ENCODE measurements around the gene HIPK3. TPM values are rescaled to one million over a fixed set of nuclear protein-coding genes. Genes with fewer than 3 reads are reported as not detected.

The HIPK3 gene
- total and polyA plus RNA-seq, 5 experiments from 2014 or later: 22.1 to 84.0 (median 29.9) TPM

GRCh38 chr11:33262011-33262645, 4.9 kb downstream of the HIPK3 start:
- H3K36me3 Mint-ChIP-seq: peaks cover 0 to 7% (median 0%) of the 10 kb centered on the region in 3 donors
- H3K4me3 Mint-ChIP-seq: peak overlapping the region in 3 of 10 donors; percentile 12 to 59 (median 19)
- H3K27ac Mint-ChIP-seq: peak overlapping the region in 3 of 10 donors; percentile 8 to 53 (median 8)
- H3K27me3 Mint-ChIP-seq: no peaks in the 10 kb centered on the region
- H3K4me1 Mint-ChIP-seq: peaks cover 18 to 75% (median 43%) of the 10 kb centered on the region in 4 donors
- POLR2A ChIA-PET: no interaction called here
- H3K9me3 Mint-ChIP-seq: peaks cover 0 to 2% (median 0%) of the 10 kb centered on the region in 9 donors
- ATAC-seq (no peak), DNase-seq (no peak)

DNA sequence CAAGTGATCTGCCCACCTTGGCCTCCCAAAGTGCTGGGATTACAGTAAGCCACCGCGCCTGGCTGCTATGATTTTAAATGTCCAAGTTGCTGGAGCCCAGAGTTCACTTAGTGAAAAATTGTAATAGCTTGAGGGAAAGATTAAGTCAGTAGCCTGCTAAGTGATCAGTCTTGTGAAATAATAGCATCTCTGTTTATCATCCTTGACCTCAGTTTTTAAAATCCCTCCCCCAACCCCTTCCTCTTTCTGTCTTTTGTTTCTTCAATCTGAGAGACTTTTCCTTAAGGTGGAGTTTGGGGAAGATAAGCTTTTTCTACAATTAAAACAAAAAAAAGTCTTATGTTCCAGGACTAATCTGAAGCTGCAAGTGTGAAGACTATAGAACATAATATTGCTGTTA, 6.4 kb downstream of the HIPK3 start:
- peaks cover 16 to 79% (median 44%) of the 10 kb centered on the region in 4 donors for H3K4me1 Mint-ChIP-seq
- H3K27ac Mint-ChIP-seq: peak overlapping the region in 1 of 10 donors; percentile 11
- no peak for DNase-seq
- no peaks in the 10 kb centered on the region for H3K27me3 Mint-ChIP-seq
- H3K36me3 Mint-ChIP-seq: peaks cover 0 to 7% (median 0%) of the 10 kb centered on the region in 3 donors
- peak overlapping the region in 4 of 10 donors; percentile 16 to 20 (median 18) for H3K4me3 Mint-ChIP-seq
- ATAC-seq: no peak
- no peaks in the 10 kb centered on the region for H3K9me3 Mint-ChIP-seq
- POLR2A ChIA-PET: interaction anchor here (0.6 kb wide), 1 partner anchor 298 kb away, joined by 3 read pairs; no protein-coding TSS in a partner anchor

- no peak for DNase-seq
- H3K27ac Mint-ChIP-seq: no peak overlapping the region
- POLR2A ChIA-PET: interaction anchor here (0.7 kb wide), 1 partner anchor 24 kb away, joined by 6 read pairs; no protein-coding TSS in a partner anchor
- no peak for ATAC-seq
- peaks cover 0 to 9% (median 0%) of the 10 kb centered on the region in 3 donors for H3K36me3 Mint-ChIP-seq
- no peaks in the 10 kb centered on the region for H3K9me3 Mint-ChIP-seq
- H3K4me3 Mint-ChIP-seq: peak overlapping the region in 1 of 10 donors; percentile 4
- H3K4me1 Mint-ChIP-seq: peaks cover 21 to 79% (median 50%) of the 10 kb centered on the region in 4 donors
- no peaks in the 10 kb centered on the region for H3K27me3 Mint-ChIP-seq
Measured at GRCh38 chr11:33264926-33265325, 7.7 kb downstream of the HIPK3 start.

GRCh38 chr11:33266393-33267215, 9.4 kb downstream of the HIPK3 start:
- peaks cover 14 to 71% (median 40%) of the 10 kb centered on the region in 4 donors for H3K4me1 Mint-ChIP-seq
- POLR2A ChIA-PET: interaction anchor here (0.6 kb wide), 1 partner anchor 1924 kb away, joined by 3 read pairs; no protein-coding TSS in a partner anchor
- DNase-seq (no peak), ATAC-seq (no peak)
- no peak overlapping the region for H3K27ac Mint-ChIP-seq
- H3K4me3 Mint-ChIP-seq: no peak overlapping the region
- H3K27me3 Mint-ChIP-seq: no peaks in the 10 kb centered on the region
- H3K36me3 Mint-ChIP-seq: peaks cover 0 to 5% (median 0%) of the 10 kb centered on the region in 3 donors
- no peaks in the 10 kb centered on the region for H3K9me3 Mint-ChIP-seq

DNA sequence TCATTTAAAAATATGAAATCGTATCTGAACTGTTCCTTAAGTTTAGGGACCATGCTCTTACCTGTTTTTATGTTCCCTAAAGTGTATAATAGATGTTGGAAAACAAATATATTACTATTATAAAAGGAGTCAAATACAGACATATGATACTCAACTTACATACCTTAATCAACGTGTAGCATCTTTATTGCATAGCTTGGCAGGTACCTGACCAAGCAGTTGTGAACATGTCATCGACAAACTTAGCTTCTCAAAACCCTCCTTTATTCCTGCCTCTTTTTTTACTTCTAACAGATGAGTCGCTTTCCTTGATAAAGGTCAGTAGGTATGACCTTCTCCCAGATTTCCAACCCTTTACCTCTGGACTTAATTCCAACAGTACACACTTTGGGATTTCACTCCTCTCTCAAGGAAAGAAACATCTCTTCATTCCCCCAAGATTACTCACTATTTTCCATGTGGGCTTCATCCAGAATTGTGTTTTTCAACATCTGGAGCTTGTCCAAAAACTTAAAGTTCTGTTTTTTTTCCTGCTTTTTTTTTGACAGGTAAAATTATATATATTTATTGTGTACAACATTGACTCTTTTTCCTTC, 11.9 kb downstream of the HIPK3 start:
- H3K4me3 Mint-ChIP-seq: peak overlapping the region in 1 of 10 donors; percentile 3
- peak overlapping the region in 2 of 10 donors; percentile 7 to 26 for H3K27ac Mint-ChIP-seq
- peaks cover 0 to 5% (median 0%) of the 10 kb centered on the region in 3 donors for H3K36me3 Mint-ChIP-seq
- POLR2A ChIA-PET: interaction anchor here (2.0 kb wide), 1 partner anchor 11 kb away, joined by 5 read pairs; no protein-coding TSS in a partner anchor
- ATAC-seq (no peak), DNase-seq (no peak)
- peaks cover 16 to 68% (median 31%) of the 10 kb centered on the region in 4 donors for H3K4me1 Mint-ChIP-seq
- H3K27me3 Mint-ChIP-seq: no peaks in the 10 kb centered on the region
- no peaks in the 10 kb centered on the region for H3K9me3 Mint-ChIP-seq

DNA sequence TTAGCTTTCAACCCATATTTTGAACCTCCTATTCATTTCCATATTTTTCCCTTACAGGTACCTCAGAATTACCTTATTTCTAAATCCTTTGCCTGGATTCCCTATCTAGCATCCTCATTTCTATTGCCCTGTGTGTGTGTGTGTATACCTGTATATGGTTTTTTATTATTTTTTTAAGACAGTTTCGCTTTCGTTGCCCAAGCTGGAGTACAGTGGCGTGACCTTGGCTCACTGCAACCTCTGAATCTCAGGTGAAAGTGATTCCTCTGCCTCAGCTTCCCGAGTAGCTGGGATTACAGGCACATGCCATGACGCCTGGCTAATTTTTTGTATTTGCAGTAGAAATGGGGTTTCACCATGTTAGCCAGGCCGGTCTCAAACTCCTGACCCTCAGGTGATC, 12.6 kb downstream of the HIPK3 start:
- no peak overlapping the region for H3K4me3 Mint-ChIP-seq
- DNase-seq (no peak), ATAC-seq (no peak)
- no peaks in the 10 kb centered on the region for H3K27me3 Mint-ChIP-seq
- no peaks in the 10 kb centered on the region for H3K9me3 Mint-ChIP-seq
- H3K4me1 Mint-ChIP-seq: peaks cover 16 to 69% (median 32%) of the 10 kb centered on the region in 4 donors
- POLR2A ChIA-PET: no interaction called here
- H3K27ac Mint-ChIP-seq: peak overlapping the region in 2 of 10 donors; percentile 7 to 76
- peaks cover 0 to 5% (median 0%) of the 10 kb centered on the region in 3 donors for H3K36me3 Mint-ChIP-seq

- no peak for ATAC-seq
- POLR2A ChIA-PET: interaction anchor here (0.9 kb wide), 1 partner anchor 9 kb away, joined by 3 read pairs; no protein-coding TSS in a partner anchor
Measured at GRCh38 chr11:33271059-33271458, 13.9 kb downstream of the HIPK3 start.

GRCh38 chr11:33272338-33273107, 15.3 kb downstream of the HIPK3 start:
- peak overlapping the region in 2 of 10 donors; percentile 8 to 64 for H3K4me3 Mint-ChIP-seq
- H3K36me3 Mint-ChIP-seq: peaks cover 0 to 3% (median 0%) of the 10 kb centered on the region in 3 donors
- no peak for ATAC-seq
- H3K27me3 Mint-ChIP-seq: no peaks in the 10 kb centered on the region
- DNase-seq: no peak
- peaks cover 17 to 64% (median 40%) of the 10 kb centered on the region in 4 donors for H3K4me1 Mint-ChIP-seq
- POLR2A ChIA-PET: no interaction called here
- no peaks in the 10 kb centered on the region for H3K9me3 Mint-ChIP-seq
- H3K27ac Mint-ChIP-seq: peak overlapping the region in 1 of 10 donors; percentile 24

More at GRCh38 chr11:33271059-33271458, 13.9 kb downstream of the HIPK3 start:
- Mint-ChIP-seq H3K36me3 (peaks cover 0 to 5% (median 0%) of the 10 kb centered on the region in 3 donors), H3K27ac (peak overlapping the region in 1 of 10 donors; percentile 56), H3K4me3 (no peak overlapping the region), H3K4me1 (peaks cover 16 to 68% (median 36%) of the 10 kb centered on the region in 4 donors), H3K9me3 (no peaks in the 10 kb centered on the region), H3K27me3 (no peaks in the 10 kb centered on the region)
- no peak for DNase-seq

DNA sequence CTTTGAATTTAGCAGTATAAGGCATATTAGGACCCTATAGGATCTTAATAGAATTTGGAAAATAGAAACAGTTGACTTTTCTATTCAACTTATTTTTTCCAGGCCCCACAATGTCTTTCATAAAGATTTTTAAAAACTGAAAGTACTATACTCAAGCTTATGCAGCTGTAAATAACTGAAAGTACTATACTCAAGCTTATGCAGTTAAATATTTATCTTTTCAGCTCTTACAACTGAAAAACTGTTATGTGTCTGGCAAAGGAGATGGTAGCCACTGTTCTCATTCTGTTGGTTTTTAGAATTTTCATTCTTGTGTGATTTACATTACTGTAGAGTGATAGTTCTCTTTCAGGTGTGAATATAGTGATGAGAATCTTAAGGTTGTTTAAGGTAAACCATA, 16.5 kb downstream of the HIPK3 start:
- H3K9me3 Mint-ChIP-seq: no peaks in the 10 kb centered on the region
- H3K27ac Mint-ChIP-seq: peak overlapping the region in 1 of 10 donors; percentile 63
- H3K4me3 Mint-ChIP-seq: peak overlapping the region in 1 of 10 donors; percentile 22
- DNase-seq: no peak
- peaks cover 23 to 68% (median 47%) of the 10 kb centered on the region in 4 donors for H3K4me1 Mint-ChIP-seq
- H3K36me3 Mint-ChIP-seq: peaks cover 0 to 3% (median 2%) of the 10 kb centered on the region in 3 donors
- POLR2A ChIA-PET: no interaction called here
- ATAC-seq: no peak
- H3K27me3 Mint-ChIP-seq: no peaks in the 10 kb centered on the region

DNA sequence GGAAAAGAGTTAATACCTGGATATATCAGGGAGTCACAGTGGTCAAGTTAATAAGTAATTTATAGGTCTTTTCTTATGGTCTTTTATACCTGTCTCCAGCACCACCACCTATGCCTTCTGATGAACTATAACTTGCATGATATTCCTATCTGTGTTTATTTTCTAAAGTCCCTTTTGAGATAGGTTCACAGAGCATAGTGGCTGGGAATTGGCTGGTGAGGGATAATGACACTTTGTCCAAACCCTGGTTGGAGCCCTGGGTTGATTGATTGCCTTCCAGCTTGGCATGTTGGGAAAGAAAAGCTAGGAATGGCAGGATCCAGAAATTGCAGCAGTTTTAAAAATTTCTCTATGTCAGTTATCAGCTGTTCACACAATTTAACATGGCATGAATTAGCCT, 23.2 kb downstream of the HIPK3 start:
- H3K4me3 Mint-ChIP-seq: no peak overlapping the region
- peaks cover 19 to 64% (median 61%) of the 10 kb centered on the region in 4 donors for H3K4me1 Mint-ChIP-seq
- POLR2A ChIA-PET: interaction anchor here (0.6 to 0.8 kb wide), 3 partner anchors 9 to 85 kb away, joined by 3 to 4 read pairs (median 3); no protein-coding TSS in a partner anchor
- H3K9me3 Mint-ChIP-seq: peaks cover 0 to 2% (median 0%) of the 10 kb centered on the region in 9 donors
- no peak for DNase-seq
- peaks cover 0 to 10% (median 2%) of the 10 kb centered on the region in 3 donors for H3K36me3 Mint-ChIP-seq
- H3K27me3 Mint-ChIP-seq: no peaks in the 10 kb centered on the region
- H3K27ac Mint-ChIP-seq: peak overlapping the region in 1 of 10 donors; percentile 58
- ATAC-seq: no peak

GRCh38 chr11:33281758-33282157, 24.6 kb downstream of the HIPK3 start:
- POLR2A ChIA-PET: no interaction called here
- Mint-ChIP-seq H3K36me3 (peaks cover 0 to 19% (median 5%) of the 10 kb centered on the region in 3 donors), H3K27ac (peak overlapping the region in 3 of 10 donors; percentile 5 to 71 (median 22)), H3K4me1 (peaks cover 21 to 66% (median 62%) of the 10 kb centered on the region in 4 donors), H3K4me3 (peak overlapping the region in 1 of 10 donors; percentile 6), H3K27me3 (no peaks in the 10 kb centered on the region), H3K9me3 (peaks cover 0 to 2% (median 0%) of the 10 kb centered on the region in 9 donors)
- ATAC-seq (no peak), DNase-seq (no peak)

Measured in naive thymus-derived CD8-positive, alpha-beta T cell (primary cell).